Suprapubic skin (tissue), 3 donors: ENCODE data around the gene MAP1A.

Experiments
- EP300 ChIP-seq: sonication (generic); formaldehyde crosslinking; IDR thresholded peaks from one replicate; pipeline ENCODE4 v1.6.1; 2017; ENCODE audit warnings: antibody characterized with exemption
- POLR2A ChIP-seq, 2 donors: fragments of 450-650 bp; IDR thresholded peaks; one replicate each; pipeline ENCODE4 v1.6.1; 2017; ENCODE audit warnings: antibody characterized with exemption in 2 of 2, mild to moderate bottlenecking in 2 of 2, moderate library complexity in 2 of 2
- TF ChIP-seq, protein P1 (sequence below), 2 donors: fragments of 200-600 bp in 1 of 2; fragments of 450-650 bp in 1 of 2; sonication (generic) in 1 of 2; IDR thresholded peaks; one replicate each; pipeline ENCODE4 v1.5.1; 2016 to 2019; ENCODE audit warnings: antibody characterized with exemption in 2 of 2, mild to moderate bottlenecking in 1 of 2, moderate library complexity in 1 of 2

DNA sequence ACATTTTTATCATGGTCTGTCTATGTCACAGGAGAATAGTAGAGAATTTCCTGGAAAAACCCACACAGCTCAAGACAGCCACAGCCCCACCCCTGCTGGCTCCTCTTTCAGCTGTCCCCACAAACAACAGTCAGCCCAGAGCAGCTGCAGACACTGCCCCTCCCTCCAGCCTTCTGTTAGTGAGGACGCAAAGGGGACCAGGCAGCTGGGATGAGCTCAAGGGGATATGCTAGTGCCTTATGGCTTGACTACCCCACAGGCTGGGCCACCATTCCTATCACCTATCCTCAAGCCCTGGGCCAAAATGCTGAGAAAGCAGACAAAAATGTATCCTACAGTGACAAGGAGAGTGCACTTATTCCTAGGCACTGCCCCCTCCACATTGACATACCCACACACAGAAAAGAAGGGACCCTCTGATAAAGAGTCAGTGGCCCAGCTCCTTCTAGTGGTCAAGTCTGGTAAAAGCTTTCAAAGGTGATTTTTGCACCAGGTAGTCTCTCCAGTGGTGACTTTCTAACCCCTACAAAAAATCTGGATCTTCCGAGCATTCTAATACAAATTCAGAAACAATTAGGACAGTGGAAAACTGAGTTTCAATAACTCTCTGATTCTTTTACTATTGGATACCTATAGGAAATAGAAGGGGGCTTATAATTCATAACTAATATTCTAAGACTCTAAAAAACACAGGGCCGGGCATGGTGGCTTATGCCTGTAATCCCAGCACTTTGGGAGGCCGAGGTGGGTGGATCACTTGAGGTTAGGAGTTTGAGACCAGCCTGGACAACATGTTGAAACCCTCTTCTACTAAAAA is 3.0 kb upstream of the MAP1A start:
- TF ChIP-seq, protein P1, sequence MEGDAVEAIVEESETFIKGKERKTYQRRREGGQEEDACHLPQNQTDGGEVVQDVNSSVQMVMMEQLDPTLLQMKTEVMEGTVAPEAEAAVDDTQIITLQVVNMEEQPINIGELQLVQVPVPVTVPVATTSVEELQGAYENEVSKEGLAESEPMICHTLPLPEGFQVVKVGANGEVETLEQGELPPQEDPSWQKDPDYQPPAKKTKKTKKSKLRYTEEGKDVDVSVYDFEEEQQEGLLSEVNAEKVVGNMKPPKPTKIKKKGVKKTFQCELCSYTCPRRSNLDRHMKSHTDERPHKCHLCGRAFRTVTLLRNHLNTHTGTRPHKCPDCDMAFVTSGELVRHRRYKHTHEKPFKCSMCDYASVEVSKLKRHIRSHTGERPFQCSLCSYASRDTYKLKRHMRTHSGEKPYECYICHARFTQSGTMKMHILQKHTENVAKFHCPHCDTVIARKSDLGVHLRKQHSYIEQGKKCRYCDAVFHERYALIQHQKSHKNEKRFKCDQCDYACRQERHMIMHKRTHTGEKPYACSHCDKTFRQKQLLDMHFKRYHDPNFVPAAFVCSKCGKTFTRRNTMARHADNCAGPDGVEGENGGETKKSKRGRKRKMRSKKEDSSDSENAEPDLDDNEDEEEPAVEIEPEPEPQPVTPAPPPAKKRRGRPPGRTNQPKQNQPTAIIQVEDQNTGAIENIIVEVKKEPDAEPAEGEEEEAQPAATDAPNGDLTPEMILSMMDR (IDR thresholded peaks at IDR 0.05), result no peak
- no peak for TF ChIP-seq EP300
- TF ChIP-seq POLR2A (IDR thresholded peaks at IDR 0.05), result no peak
